HG03354 (cell line): ENCODE results near the gene RASGEF1B.

Source experiments
- ATAC-seq: cut with Tn5 transposase; IDR thresholded peaks from one replicate; pipeline ENCODE4 v1.9.1; 2021; ENCODE audit warnings: mild to moderate bottlenecking; ENCODE audit not compliant: unreplicated experiment, poor library complexity, severe bottlenecking

The RASGEF1B gene

DNA sequence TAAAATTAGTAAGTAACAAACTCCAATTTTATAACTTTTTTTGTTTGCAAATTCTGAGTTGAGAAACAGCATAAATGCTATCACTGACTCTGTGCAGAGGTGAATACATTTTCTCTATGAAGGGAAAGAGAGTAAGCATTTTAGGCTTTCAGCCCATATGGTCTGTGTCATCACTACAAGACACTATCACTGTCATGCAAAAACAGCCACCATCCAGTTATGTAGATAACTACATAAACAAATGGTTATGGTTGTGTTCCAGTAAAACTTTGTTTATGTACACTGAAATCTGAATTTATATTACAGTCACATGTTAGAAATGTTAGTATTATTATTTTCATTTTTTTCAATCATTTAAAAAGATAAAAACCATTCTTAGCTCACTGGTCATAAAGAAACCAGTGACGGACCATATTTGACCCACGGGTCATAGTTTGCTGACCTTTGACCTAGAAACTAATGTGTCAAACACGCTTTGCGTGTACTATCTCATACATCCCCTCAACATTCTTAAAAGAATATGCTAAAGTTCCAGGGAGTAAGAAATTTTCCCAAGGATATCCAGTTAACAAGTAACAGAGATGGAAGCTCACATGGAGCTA is 29.1 kb downstream of the RASGEF1B start:
- ATAC-seq = no peak

GRCh38 chr4:81440949-81441348 is 30.8 kb downstream of the RASGEF1B start:
- ATAC-seq = no peak

GRCh38 chr4:81436941-81437574 is 34.6 kb downstream of the RASGEF1B start:
- no peak for ATAC-seq

GRCh38 chr4:81436096-81436495 is 35.6 kb downstream of the RASGEF1B start:
- no peak for ATAC-seq

- ATAC-seq = no peak
Measured at GRCh38 chr4:81432825-81433224, 38.9 kb downstream of the RASGEF1B start.

DNA sequence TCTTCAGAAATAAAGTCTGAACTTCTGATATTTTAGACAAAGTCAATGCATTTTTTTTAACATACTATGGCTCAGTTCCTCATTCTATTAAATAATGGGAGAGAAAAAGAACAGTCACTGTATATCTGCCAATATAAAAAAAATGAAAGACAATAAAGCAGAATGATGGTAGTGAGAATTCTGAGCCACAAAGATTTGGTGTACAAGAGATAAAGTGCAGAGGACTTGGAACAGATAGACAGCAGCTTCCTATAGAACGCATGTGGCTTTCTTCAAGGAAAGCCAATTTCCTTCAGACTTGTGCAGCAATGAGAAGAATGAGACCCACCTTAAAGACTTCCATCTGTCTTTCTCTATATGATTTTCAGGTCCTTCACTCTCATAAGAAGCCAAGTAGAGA is 39.7 kb downstream of the RASGEF1B start:
- no peak for ATAC-seq

GRCh38 chr4:81429607-81430006 is 42.1 kb downstream of the RASGEF1B start:
- ATAC-seq = no peak

DNA sequence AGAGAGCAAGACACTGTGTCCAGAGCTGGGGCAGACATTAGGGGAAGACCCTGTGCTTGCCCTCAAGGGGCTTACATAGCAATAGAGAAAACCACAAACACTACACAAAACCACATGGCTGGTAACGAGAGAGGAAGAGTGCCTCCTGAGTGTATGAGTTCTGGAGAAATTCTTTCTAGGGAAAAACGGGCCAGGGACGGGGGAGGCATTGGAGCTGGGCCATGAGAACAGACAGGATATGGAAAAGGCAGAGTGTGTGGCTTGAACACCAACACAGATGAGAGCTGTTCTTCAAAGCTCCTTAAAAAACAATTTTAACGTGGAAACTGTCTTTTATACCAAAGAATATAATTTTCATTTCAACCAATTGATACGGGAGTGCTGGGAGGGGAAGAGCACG is 42.7 kb downstream of the RASGEF1B start:
- no peak for ATAC-seq

- no peak for ATAC-seq
Measured at GRCh38 chr4:81428002-81428401, 43.7 kb downstream of the RASGEF1B start.

GRCh38 chr4:81427344-81427821 is 44.3 kb downstream of the RASGEF1B start:
- ATAC-seq = no peak

- ATAC-seq = no peak
Measured at GRCh38 chr4:81426770-81427289, 44.9 kb downstream of the RASGEF1B start.

GRCh38 chr4:81424816-81425755 is 46.6 kb downstream of the RASGEF1B start:
- no peak for ATAC-seq

- ATAC-seq = no peak
Measured at GRCh38 chr4:81424336-81424735, 47.4 kb downstream of the RASGEF1B start.

DNA sequence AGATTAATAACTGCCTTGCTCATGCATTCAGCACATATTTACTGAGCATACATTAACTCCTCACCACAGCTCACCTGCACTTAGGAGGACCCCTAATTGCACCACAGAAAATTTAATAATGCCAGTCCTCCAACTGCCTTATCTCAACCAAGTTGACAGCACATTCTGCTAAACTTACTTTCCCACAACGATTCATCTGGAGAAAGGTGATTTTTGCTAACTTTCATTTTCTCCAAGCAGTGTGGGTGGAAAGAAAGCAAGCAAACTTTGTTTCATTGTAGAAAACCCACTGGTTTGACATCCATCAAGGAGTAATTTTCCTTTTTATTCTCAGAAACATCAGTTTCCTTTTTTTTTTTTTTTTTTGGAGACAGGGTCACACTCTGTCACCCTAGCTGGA is 49.1 kb downstream of the RASGEF1B start:
- no peak for ATAC-seq

- peak; percentile 100 for ATAC-seq
Measured at GRCh38 chr4:81421346-81422218, 50.1 kb downstream of the RASGEF1B start.

GRCh38 chr4:81418572-81418971 is 53.1 kb downstream of the RASGEF1B start:
- no peak for ATAC-seq

DNA sequence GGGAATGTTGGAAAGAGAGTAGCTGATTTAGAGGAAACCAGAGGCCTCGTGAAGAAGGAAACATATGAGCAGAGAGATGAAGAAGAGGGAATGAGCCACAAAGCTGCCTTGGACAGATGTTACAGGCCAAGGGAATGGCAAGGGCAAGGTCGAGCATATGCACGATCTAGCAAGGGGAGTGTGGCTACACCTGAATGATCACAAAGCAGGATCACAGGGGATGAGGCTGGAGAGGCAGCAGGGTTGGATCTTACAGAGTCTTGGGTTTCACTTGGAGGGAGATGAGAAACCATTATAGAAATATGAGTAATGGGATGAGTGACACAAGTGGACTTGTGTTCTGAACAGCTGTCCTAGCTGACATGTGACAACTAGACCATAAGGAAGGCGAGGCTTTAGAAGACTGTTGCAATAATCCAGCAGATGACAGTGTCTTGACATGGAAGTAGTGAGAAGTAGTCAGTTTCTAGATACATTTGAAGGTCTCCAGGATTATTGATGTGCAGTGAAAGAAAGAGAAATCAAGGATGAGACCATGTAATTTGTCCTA is 58.7 kb downstream of the RASGEF1B start:
- ATAC-seq = no peak

DNA sequence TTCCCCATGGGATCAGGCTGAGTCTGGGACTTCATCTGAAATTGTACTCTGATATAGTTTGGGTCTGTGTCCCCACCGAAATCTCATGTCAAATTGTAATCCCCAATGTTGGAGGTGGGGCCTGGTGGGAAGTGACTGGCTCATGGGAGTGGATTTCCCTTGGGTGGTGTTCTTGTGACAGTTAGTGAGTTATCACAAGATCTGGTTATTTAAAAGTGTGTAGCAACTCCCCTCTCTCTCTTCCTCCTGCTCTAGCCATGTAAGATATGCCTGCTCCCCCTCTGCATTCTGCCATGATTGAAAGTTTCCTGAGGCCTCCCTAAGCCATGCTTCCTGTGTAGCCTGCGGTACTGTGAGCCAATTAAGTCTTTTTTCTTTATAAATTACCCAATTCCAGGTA is 61.0 kb downstream of the RASGEF1B start:
- ATAC-seq = no peak

GRCh38 chr4:81409836-81410235 is 61.9 kb downstream of the RASGEF1B start:
- ATAC-seq = no peak
